ENCODE results near the gene ZBTB3. TPM values are rescaled to one million over a fixed set of nuclear protein-coding genes. Genes with fewer than 3 reads are reported as not detected.
"Not testable (repeated sequence)": the region's sequence is repeated elsewhere in the genome, so short reads cannot be mapped to it uniquely, and the experiment has no call there.

ZBTB3 gene
- total RNA-seq, 1 experiment from 2014 or later: 5.0 TPM

GRCh38 chr11:62771144-62772021 is 17.4 kb upstream of the ZBTB3 start, which contains the start of gene TAF6L:
TAF6L (plus strand) TSS chr11:62771396; CDS start chr11:62775784, 4,388 bp downstream.
- in situ Hi-C loops (cut with HindIII; ENCODE audit: low pct_unique_long_range_greater_than_20kb, low sequenced_read_pairs): no loop called here
- DNase-seq (ENCODE audit: low read depth, low spot score): peak; percentile 96

DNA sequence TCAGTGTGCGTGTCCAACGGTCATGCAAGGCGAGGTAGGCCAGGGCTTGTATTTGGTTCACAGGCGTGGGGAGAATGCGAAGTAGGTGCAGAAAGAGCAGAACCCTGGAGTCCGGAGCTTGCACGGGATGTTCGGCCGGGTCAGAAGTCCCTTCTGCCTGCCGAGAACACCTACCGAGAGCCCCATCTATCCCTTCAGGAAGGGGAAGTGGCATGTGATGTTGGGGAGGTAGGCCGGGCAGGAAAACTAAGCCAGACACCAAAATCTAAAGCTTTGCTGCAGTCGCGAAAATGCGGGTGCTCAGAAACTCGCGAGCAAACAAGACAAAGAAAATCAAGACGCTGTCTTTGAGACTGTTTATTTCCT is 16.8 kb upstream of the ZBTB3 start:
- in situ Hi-C loops (cut with HindIII; ENCODE audit: low pct_unique_long_range_greater_than_20kb, low sequenced_read_pairs): no loop called here
- no peak for DNase-seq (ENCODE audit: low read depth, low spot score)

DNA sequence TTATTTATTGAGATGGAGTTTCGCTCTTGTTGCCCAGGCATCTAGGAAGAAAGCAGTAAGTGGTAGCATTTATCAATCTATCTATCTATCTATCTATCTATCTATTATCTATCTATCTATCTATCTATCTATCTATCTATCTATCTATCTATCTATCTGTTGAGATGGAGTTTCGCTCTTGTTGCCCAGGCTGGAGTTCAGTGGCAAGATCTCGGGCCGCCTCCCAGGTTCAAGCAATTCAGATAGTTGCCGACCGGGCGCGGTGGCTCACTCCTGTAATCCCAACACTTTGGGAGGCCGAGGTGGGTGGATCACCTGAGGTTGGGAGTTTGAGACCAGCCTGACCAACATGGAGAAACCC is 6.9 kb upstream of the ZBTB3 start:
- in situ Hi-C loops (cut with HindIII; ENCODE audit: low pct_unique_long_range_greater_than_20kb, low sequenced_read_pairs); DNase-seq (ENCODE audit: low read depth, low spot score): not testable (repeated sequence)

DNA sequence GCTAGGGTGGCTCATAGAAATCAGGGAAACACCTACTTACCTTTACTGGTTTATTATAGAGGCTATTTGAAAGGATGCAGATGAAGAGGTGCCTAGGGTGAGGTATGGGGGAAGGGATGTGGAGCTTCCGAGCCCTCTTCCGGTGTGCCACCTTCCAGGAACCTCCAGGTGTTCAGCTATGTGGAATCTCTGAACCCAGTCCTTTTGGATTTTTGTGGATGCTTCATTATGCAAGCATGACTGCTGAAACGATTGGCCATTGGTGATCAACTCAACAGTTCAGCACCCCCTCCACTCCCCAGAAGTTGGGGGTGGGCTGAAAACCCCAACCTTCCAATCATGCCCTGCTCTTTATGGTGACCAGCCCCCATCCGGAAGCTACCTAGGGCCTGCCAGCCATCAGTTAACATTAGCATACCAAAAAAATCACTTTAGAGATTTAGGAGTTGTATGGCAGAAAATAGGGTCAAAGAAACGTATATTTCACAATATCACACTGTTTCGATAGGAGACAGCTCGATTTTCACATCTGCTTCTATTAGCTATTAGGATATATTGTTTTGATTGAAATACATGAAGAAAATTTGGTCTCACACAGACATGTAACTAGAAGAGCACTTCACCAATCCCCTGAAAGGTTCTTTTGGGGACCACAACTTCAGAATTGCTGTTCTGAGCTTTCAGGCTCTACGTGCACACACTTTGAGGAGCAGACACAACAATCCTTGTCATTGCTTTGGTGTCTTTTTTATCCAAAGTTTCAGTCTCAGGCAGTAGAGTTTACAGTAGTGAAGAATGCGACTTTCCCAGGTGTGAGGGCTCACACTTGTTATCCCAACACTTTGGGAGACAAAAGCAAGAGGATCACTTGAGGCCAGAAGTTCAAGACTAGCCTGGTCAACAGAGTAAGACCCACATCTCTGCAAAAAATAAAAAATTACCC is 4.2 kb upstream of the ZBTB3 start:
- in situ Hi-C loops (cut with HindIII; ENCODE audit: low pct_unique_long_range_greater_than_20kb, low sequenced_read_pairs): no loop called here
- DNase-seq (ENCODE audit: low read depth, low spot score): no peak

- no peak for DNase-seq (ENCODE audit: low read depth, low spot score)
- in situ Hi-C loops (cut with HindIII; ENCODE audit: low pct_unique_long_range_greater_than_20kb, low sequenced_read_pairs): no loop called here
Observed at GRCh38 chr11:62755086-62755615, 1.2 kb upstream of the ZBTB3 start.

- in situ Hi-C loops (cut with HindIII; ENCODE audit: low pct_unique_long_range_greater_than_20kb, low sequenced_read_pairs): no loop called here
Observed at GRCh38 chr11:62752994-62753735, 795 bp downstream of the ZBTB3 start.

GRCh38 chr11:62752177-62752785 is 1.7 kb downstream of the ZBTB3 start:
- no peak for DNase-seq (ENCODE audit: low read depth, low spot score)
- in situ Hi-C loops (cut with HindIII; ENCODE audit: low pct_unique_long_range_greater_than_20kb, low sequenced_read_pairs): no loop called here

More at GRCh38 chr11:62752994-62753735, 795 bp downstream of the ZBTB3 start:
- no peak for DNase-seq (ENCODE audit: low read depth, low spot score)

GRCh38 chr11:62749931-62750330 is 4.0 kb downstream of the ZBTB3 start:
- in situ Hi-C loops (cut with HindIII; ENCODE audit: low pct_unique_long_range_greater_than_20kb, low sequenced_read_pairs); DNase-seq (ENCODE audit: low read depth, low spot score): not testable (repeated sequence)

- peak; percentile 82 for DNase-seq (ENCODE audit: low read depth, low spot score)
- in situ Hi-C loops (cut with HindIII; ENCODE audit: low pct_unique_long_range_greater_than_20kb, low sequenced_read_pairs): no loop called here
Observed at GRCh38 chr11:62747475-62748160, 6.3 kb downstream of the ZBTB3 start.

- in situ Hi-C loops (cut with HindIII; ENCODE audit: low pct_unique_long_range_greater_than_20kb, low sequenced_read_pairs): no loop called here
- no peak for DNase-seq (ENCODE audit: low read depth, low spot score)
Observed at GRCh38 chr11:62737196-62737595, 16.8 kb downstream of the ZBTB3 start.

GRCh38 chr11:62732830-62733229 is 21.1 kb downstream of the ZBTB3 start:
- in situ Hi-C loops (cut with HindIII; ENCODE audit: low pct_unique_long_range_greater_than_20kb, low sequenced_read_pairs): no loop called here
- DNase-seq (ENCODE audit: low read depth, low spot score): peak; percentile 68

GRCh38 chr11:62730076-62730475 is 23.9 kb downstream of the ZBTB3 start:
- in situ Hi-C loops (cut with HindIII; ENCODE audit: low pct_unique_long_range_greater_than_20kb, low sequenced_read_pairs); DNase-seq (ENCODE audit: low read depth, low spot score): not testable (repeated sequence)

DNA sequence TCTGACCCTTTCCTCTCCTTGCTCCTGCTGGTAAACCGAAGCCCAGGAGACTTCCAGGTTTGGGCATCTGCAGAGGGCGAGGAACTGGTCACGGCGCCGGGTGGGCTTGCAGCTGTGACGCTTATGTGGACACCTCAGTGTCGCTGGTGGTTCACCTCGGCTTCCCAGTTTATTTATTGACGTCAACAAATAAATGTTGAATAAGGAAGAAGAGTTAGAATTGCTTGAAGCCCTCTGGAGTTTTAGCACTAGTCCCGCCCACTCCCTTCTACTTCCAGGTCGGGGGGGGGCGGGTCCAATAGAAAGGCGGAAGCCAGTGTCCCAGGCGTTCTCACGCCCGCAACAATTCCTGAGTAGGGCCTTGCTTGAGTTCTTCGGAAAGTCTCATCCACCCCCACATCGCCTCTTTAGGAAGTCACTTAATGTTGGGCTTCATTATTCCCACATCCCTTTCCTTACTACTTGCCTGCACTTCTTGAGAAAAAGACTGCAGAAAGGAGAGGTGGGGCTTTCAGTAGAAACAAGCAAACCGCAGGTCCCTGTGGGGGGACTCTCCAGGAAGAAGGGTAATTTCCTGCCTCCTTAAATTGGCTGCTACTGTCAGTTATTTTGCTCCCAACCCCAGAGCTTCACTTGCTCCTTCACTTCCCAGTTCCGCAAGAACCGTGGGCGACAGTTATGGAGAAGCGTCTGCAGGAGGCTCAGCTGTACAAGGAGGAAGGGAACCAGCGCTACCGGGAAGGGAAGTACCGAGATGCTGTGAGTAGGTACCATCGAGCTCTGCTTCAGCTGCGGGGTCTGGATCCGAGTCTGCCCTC is 25.6 kb downstream of the ZBTB3 start, which contains the start of gene TTC9C:
Gene TTC9C, plus strand, starts transcription at position 316 of the 818 bp plus-strand sequence. Its CDS starts 363 bp downstream, at position 679.
- in situ Hi-C loops (cut with HindIII; ENCODE audit: low pct_unique_long_range_greater_than_20kb, low sequenced_read_pairs): no loop called here
- DNase-seq (ENCODE audit: low read depth, low spot score): peak; percentile 80

DNA sequence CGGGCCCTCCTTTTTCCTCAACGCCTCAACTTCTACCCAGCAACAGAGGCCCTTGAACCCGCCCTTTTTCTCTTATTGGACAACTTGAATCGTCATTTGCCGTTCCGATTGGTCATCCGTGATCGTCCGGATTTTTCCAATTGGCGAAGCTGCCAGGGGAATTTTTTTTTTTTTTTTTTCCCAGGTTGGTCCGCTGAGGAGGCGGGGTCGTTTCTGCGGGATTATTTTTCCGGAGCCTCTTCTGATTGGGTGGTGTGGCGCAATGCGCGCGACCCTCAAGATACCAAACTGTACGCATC is 26.1 kb downstream of the ZBTB3 start:
- in situ Hi-C loops (cut with HindIII; ENCODE audit: low pct_unique_long_range_greater_than_20kb, low sequenced_read_pairs): no loop called here
- DNase-seq (ENCODE audit: low read depth, low spot score): peak; percentile 98

DNA sequence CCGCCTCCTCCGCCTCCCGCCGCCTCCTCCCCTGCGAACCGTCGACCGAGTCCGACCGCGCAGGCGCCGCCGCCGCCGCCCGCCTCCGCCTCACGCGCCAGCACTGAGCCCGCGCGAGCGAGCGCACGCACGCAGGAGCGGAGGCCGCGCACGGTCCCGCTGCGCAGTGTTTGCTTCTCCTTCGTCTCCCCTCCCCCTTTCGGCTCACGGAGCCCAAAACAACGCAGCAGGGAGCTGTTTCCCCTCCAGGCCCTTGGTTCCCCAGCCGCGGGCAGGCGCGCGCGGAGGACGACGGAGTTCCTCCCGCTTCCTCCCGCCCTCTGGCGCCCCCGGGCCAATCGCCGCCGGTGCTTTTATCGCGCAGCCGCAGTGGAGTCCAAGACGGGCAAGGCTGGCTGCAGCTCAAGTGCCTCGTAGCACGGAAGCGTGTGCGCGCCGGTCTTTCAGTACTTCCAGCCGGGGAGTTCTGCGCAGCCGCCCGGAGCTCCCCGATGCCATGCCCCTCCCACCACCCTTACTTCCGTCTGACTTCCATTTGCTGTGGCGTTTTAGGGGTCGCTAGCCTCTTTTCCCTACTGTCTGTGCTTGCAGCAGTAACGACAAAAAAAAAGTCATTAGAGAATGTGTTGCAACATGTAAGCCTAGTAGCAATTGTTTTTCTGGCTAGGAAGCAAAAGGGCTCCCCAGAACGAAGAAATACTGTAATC is 26.6 kb downstream of the ZBTB3 start, which contains the start of gene HNRNPUL2:
Gene HNRNPUL2, minus strand, starts transcription at position 293 of the 707 bp plus-strand sequence. CDS start 301 bp downstream, outside the sequence.
- in situ Hi-C loops (cut with HindIII; ENCODE audit: low pct_unique_long_range_greater_than_20kb, low sequenced_read_pairs): no loop called here
- DNase-seq (ENCODE audit: low read depth, low spot score): peak; percentile 97

All from SK-MEL-5 (cell line).